A549 (cell line): ENCODE results near the gene CHRD. TPM values are rescaled to one million over a fixed set of nuclear protein-coding genes. Genes with fewer than 3 reads are reported as not detected.

ENCODE experiments used
- ATAC-seq, 2 experiments: fragments of 200-7000 bp in 1 of 2; fragments of >200 bp in 1 of 2; cut with Nextera tagmentation in 1 of 2; cut with Tn5 transposase in 1 of 2; 3 replicates each; pipeline versions ENCODE4 v1.8.0 to v1.9.1; 2018 to 2020; ENCODE audit warnings: mild to moderate bottlenecking in 1 of 2, moderate library complexity in 1 of 2
- CTCF ChIA-PET: fragments of 300-600 bp; sonication (Branson Sonifier 250); formaldehyde crosslinking; extraction: SDS; loops from one replicate; lab custom pipeline; 2021; ENCODE audit warnings: antibody characterized with exemption, inconsistent platforms; lab: Yijun Ruan, JAX
- POLR2A ChIA-PET: fragments of 350-600 bp; formaldehyde crosslinking; extraction: SDS; loops from one replicate; lab custom pipeline; 2021; ENCODE audit warnings: antibody characterized with exemption, inconsistent platforms; lab: Yijun Ruan, JAX
- DNase-seq, 2 experiments: peaks; one replicate each; pipeline versions ENCODE4 v3.0.0 to v3.0.0-alpha.2; 2011 to 2016; ENCODE audit warnings: low read depth in 1 of 2, low spot score in 1 of 2
- FAIRE-seq: peaks from 2 replicates; lab custom pipeline; 2011; peaks lifted over from hg19 to GRCh38; lab: Jason Lieb, UNC
- H3K27ac ChIP-seq, 2 experiments: fragments of >200 bp; sonication (Bioruptor Twin); formaldehyde crosslinking; 3 replicates each; pipeline ENCODE4 v1.5.1; 2016 to 2017
- H3K4me1 ChIP-seq: fragments of >200 bp; sonication (Bioruptor Twin); formaldehyde crosslinking; 3 replicates; pipeline ENCODE4 v1.6.1; 2016
- H3K4me2 ChIP-seq: fragments of >200 bp; sonication (Bioruptor Twin); formaldehyde crosslinking; 3 replicates; pipeline ENCODE4 v1.6.1; 2016
- H3K4me3 ChIP-seq: fragments of >200 bp; sonication (Bioruptor Twin); formaldehyde crosslinking; 3 replicates; pipeline ENCODE4 v1.5.1; 2016
- H3K9me3 ChIP-seq: fragments of >200 bp; sonication (Bioruptor Twin); formaldehyde crosslinking; 3 replicates; pipeline ENCODE4 v1.6.1; 2016
- BHLHE40 ChIP-seq: IDR thresholded peaks from 2 replicates; pipeline ENCODE4 v1.6.1; 2012; ENCODE audit warnings: low read depth, low read length, inconsistent platforms
- CBX8 ChIP-seq: fragments of 200-600 bp; sonication (generic); IDR thresholded peaks from 2 replicates; pipeline ENCODE4 v1.6.1; 2016
- CEBPB ChIP-seq, 2 experiments: fragments of >200 bp in 1 of 2; sonication (Bioruptor Twin) in 1 of 2; formaldehyde crosslinking in 1 of 2; IDR thresholded peaks; 2 replicates each; pipeline ENCODE4 v1.6.1; 2012 to 2016
- CHD2 ChIP-seq: fragments of 150-350 bp; IDR thresholded peaks from 2 replicates; pipeline ENCODE4 v1.6.1; 2014; ENCODE audit warnings: low read length; ENCODE audit not compliant: partially characterized antibody
- ESRRA ChIP-seq: fragments of 150-350 bp; IDR thresholded peaks from 2 replicates; pipeline ENCODE4 v1.6.1; 2014; ENCODE audit warnings: mild to moderate bottlenecking, low read length, borderline replicate concordance
- FOSL2 ChIP-seq, 2 experiments: fragments of 450-650 bp in 1 of 2; fragments of >200 bp in 1 of 2; sonication (Bioruptor Twin) in 1 of 2; formaldehyde crosslinking; IDR thresholded peaks; 2 replicates each; pipeline versions ENCODE4 v1.5.0 to v1.6.1; 2016 to 2020; ENCODE audit warnings: mild to moderate bottlenecking in 1 of 2, moderate library complexity in 1 of 2
- HDAC2 ChIP-seq: fragments of 200-600 bp; sonication (generic); IDR thresholded peaks from 2 replicates; pipeline ENCODE4 v1.6.1; 2016
- HEYL ChIP-seq: fragments of 250-450 bp; sonication (Bioruptor Pico); IDR thresholded peaks from 2 replicates; pipeline ENCODE4 v1.8.0; 2021; ENCODE audit warnings: mild to moderate bottlenecking, moderate library complexity
- HOXB13 ChIP-seq: fragments of 250-450 bp; sonication (Bioruptor Pico); IDR thresholded peaks from 2 replicates; pipeline ENCODE4 v1.5.0; 2020; ENCODE audit warnings: low read depth, mild to moderate bottlenecking, moderate library complexity
- JUN ChIP-seq, 2 experiments: fragments of >200 bp; sonication (Bioruptor Twin); formaldehyde crosslinking; IDR thresholded peaks; 2 replicates in 1 of 2; 3 replicates in 1 of 2; pipeline ENCODE4 v1.6.1; 2016 to 2017
- KDM1A ChIP-seq: fragments of 200-600 bp; sonication (generic); IDR thresholded peaks from 2 replicates; pipeline ENCODE4 v1.6.1; 2016; ENCODE audit warnings: low read depth, mild to moderate bottlenecking
- KDM5A ChIP-seq: fragments of 200-600 bp; sonication (generic); IDR thresholded peaks from 2 replicates; pipeline ENCODE4 v1.6.1; 2016; ENCODE audit warnings: antibody characterized with exemption, mild to moderate bottlenecking
- MAFK ChIP-seq: fragments of 450-650 bp; IDR thresholded peaks from 2 replicates; pipeline ENCODE4 v1.6.1; 2014; ENCODE audit not compliant: partially characterized antibody
- MAZ ChIP-seq: fragments of 150-350 bp; IDR thresholded peaks from 2 replicates; pipeline ENCODE4 v1.6.1; 2014; ENCODE audit warnings: antibody characterized with exemption, low read depth, low read length, borderline replicate concordance
- PHF8 ChIP-seq: fragments of 200-600 bp; sonication (generic); IDR thresholded peaks from 2 replicates; pipeline ENCODE4 v1.6.1; 2016; ENCODE audit warnings: low read depth, mild to moderate bottlenecking, antibody characterized with exemption, moderate library complexity, borderline replicate concordance
- POLR2A ChIP-seq: IDR thresholded peaks from 2 replicates; pipeline ENCODE4 v1.6.1; 2012; ENCODE audit warnings: mild to moderate bottlenecking, low read length
- RAD21 ChIP-seq, 2 experiments: fragments of >200 bp in 1 of 2; sonication (Bioruptor Twin) in 1 of 2; formaldehyde crosslinking in 1 of 2; IDR thresholded peaks in 1 of 2; conservative IDR thresholded peaks in 1 of 2; 2 replicates in 1 of 2; 3 replicates in 1 of 2; pipeline ENCODE4 v1.6.1; 2012 to 2018; ENCODE audit warnings: inconsistent platforms in 1 of 2
- RARB ChIP-seq: fragments of 250-450 bp; sonication (Bioruptor Pico); IDR thresholded peaks from 2 replicates; pipeline ENCODE4 v1.8.0; 2021; ENCODE audit warnings: mild to moderate bottlenecking, moderate library complexity
- RCOR1 ChIP-seq: fragments of 150-350 bp; IDR thresholded peaks from 2 replicates; pipeline ENCODE4 v1.6.1; 2014; ENCODE audit warnings: antibody characterized with exemption, low read length, low read depth
- RFX5 ChIP-seq: fragments of 450-650 bp; IDR thresholded peaks from 2 replicates; pipeline ENCODE4 v1.7.1; 2014; ENCODE audit warnings: antibody characterized with exemption, mild to moderate bottlenecking, moderate library complexity
- SMC3 ChIP-seq: fragments of >200 bp; sonication (Bioruptor Twin); formaldehyde crosslinking; IDR thresholded peaks from 3 replicates; pipeline ENCODE4 v1.6.1; 2018; ENCODE audit warnings: inconsistent platforms
- ZFP36 ChIP-seq: fragments of 450-650 bp; IDR thresholded peaks from 2 replicates; pipeline ENCODE4 v1.6.1; 2014; ENCODE audit warnings: borderline replicate concordance; ENCODE audit not compliant: partially characterized antibody
- WGBS: methylation state at CpG from one replicate; pipeline ENCODE4 v1.1.6; 2017; ENCODE audit errors: missing lambda C conversion rate; 5-methylcytosine and 5-hydroxymethylcytosine counted together
- polyA plus RNA-seq, 4 experiments: library from polyadenylated mRNA; depleted of rRNA in 3 of 4; stranded (reverse); fragments of >200 nt; fragmentation: RNase III in 1 of 4; extraction: RNeasy Plus Mini Kit Qiagen cat#74134 plus additional on column Dnase treatment in 1 of 4; gene quantifications; 2 replicates in 3 of 4; 3 replicates in 1 of 4; pipeline ENCODE4 v1.2.3, GENCODE V29; 2011 to 2017
- TF ChIP-seq, protein P1 (sequence below): fragments of >200 bp; sonication (Bioruptor Twin); formaldehyde crosslinking; IDR thresholded peaks from 2 replicates; pipeline ENCODE4 v1.6.1; 2016
- TF ChIP-seq, protein P2 (sequence below): fragments of 200-600 bp; sonication (generic); IDR thresholded peaks from 2 replicates; pipeline ENCODE4 v1.6.1; 2016; ENCODE audit warnings: antibody characterized with exemption, mild to moderate bottlenecking, moderate library complexity
- TF ChIP-seq, protein P3 (sequence below): fragments of 150-350 bp; IDR thresholded peaks from 2 replicates; pipeline ENCODE4 v1.6.1; 2014; ENCODE audit warnings: low read depth, mild to moderate bottlenecking, low read length

CHRD gene
- polyA plus RNA-seq, 2 of the 4 experiments (the other 2 are of a cell fraction): 0.13 to 0.19 TPM

DNA sequence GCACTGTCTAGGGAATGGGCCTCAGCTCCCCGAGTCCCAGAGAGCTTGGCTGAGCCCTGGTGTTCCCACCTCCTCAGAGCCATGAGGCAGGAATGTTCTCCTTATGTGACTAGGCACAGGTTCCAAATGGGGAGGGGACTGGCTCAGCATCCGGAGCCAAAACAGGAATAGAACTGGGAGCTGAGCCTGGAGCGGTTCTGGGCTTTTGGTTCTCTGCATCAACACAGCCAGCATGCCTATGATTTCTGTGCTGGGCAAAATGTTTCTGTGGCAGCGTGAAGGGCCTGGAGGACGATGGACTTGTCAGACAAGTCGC, 42.5 kb upstream of the CHRD start, which contains the start of gene FAM131A (continued):
- no peak for TF ChIP-seq HEYL (CRISPR knock-in tag)

DNA sequence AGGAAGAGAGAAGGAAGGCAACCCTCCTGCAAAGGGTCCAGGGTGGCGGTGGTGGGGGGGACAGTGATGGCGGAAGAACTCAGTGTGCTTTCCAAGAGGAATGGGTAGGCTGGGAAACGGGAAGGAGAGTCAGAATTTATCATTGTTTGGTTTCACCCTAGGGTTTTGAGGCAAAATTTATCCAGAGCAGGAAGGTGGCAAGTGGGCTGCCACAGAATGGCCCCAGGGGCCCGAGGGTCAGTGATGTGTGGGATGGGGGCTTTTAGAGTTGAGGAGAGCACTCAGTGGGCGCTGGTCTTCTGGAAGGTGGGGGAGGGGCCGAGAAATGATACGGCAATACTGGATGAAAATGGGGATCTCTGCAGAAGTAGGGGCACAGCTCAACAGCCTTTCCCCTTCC, 41.9 kb upstream of the CHRD start:
- TF ChIP-seq, protein P1, sequence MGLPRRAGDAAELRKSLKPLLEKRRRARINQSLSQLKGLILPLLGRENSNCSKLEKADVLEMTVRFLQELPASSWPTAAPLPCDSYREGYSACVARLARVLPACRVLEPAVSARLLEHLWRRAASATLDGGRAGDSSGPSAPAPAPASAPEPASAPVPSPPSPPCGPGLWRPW: no peak
- TF ChIP-seq, protein P2, sequence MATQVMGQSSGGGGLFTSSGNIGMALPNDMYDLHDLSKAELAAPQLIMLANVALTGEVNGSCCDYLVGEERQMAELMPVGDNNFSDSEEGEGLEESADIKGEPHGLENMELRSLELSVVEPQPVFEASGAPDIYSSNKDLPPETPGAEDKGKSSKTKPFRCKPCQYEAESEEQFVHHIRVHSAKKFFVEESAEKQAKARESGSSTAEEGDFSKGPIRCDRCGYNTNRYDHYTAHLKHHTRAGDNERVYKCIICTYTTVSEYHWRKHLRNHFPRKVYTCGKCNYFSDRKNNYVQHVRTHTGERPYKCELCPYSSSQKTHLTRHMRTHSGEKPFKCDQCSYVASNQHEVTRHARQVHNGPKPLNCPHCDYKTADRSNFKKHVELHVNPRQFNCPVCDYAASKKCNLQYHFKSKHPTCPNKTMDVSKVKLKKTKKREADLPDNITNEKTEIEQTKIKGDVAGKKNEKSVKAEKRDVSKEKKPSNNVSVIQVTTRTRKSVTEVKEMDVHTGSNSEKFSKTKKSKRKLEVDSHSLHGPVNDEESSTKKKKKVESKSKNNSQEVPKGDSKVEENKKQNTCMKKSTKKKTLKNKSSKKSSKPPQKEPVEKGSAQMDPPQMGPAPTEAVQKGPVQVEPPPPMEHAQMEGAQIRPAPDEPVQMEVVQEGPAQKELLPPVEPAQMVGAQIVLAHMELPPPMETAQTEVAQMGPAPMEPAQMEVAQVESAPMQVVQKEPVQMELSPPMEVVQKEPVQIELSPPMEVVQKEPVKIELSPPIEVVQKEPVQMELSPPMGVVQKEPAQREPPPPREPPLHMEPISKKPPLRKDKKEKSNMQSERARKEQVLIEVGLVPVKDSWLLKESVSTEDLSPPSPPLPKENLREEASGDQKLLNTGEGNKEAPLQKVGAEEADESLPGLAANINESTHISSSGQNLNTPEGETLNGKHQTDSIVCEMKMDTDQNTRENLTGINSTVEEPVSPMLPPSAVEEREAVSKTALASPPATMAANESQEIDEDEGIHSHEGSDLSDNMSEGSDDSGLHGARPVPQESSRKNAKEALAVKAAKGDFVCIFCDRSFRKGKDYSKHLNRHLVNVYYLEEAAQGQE: no peak
- TF ChIP-seq JUN (IDR thresholded peaks at IDR 0.05) (no peak), RFX5 (no peak), KDM1A (no peak), ZFP36 (no peak), MAZ (no peak), CBX8 (no peak), PHF8 (no peak), RARB (CRISPR knock-in tag) (no peak), RCOR1 (no peak), ESRRA (no peak), HOXB13 (CRISPR knock-in tag) (no peak), KDM5A (no peak), HDAC2 (no peak), SMC3 (no peak), RAD21 (conservative IDR thresholded peaks at IDR 0.05 in 1 of 2, IDR thresholded peaks at IDR 0.05 in 1 of 2) (no peak)
- Histone ChIP-seq H3K27ac (no peak overlapping the region), H3K4me2 (no peak overlapping the region), H3K4me3 (no peak overlapping the region), H3K9me3 (no peaks in the 10 kb centered on the region), H3K4me1 (peaks cover 34% of the 10 kb centered on the region; the same call in 2 of the 3 replicates)
- ChIA-PET POLR2A (no interaction called here), CTCF (interaction anchor here (1.0 to 2.6 kb wide), 4 partner anchors 11 to 32 kb away, joined by 3 to 9 read pairs (median 6); no protein-coding TSS in a partner anchor)
- ATAC-seq: no peak
- 72% methylated on average over 7 of the region's 7 CpGs for WGBS
- no peak for DNase-seq
- FAIRE-seq: no peak

DNA sequence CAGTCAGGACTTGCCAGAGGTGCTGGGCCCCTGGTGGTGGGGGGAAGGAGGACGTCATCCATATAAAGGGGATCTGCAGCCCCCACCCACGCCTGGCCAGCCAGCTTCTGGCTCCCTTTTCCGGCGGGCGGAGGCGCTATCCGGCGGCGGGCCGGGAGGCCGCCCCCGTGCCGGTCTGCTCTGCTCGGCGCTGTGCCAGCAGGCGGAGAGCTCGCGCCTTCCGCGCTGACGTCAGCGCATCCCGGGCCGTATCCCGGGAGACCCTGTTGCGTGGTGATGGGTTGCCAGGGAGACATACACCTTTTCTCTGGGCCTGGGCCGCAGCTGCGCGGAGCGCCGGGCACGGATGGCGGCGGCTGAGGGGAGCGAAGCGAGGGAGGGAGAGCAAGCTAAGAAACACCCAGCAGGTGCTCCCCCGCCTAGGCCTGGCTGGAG, 41.3 kb upstream of the CHRD start:
- ATAC-seq: no peak
- H3K9me3 ChIP-seq: no peaks in the 10 kb centered on the region
- no peak for DNase-seq
- TF ChIP-seq ZFP36: no peak
- TF ChIP-seq MAFK: no peak
- TF ChIP-seq CEBPB (IDR thresholded peaks at IDR 0.05): no peak
- no peak for TF ChIP-seq FOSL2 (IDR thresholded peaks at IDR 0.05)
- TF ChIP-seq FOSL2 (CRISPR knock-in tag; IDR thresholded peaks at IDR 0.05): no peak
- TF ChIP-seq, protein P3, sequence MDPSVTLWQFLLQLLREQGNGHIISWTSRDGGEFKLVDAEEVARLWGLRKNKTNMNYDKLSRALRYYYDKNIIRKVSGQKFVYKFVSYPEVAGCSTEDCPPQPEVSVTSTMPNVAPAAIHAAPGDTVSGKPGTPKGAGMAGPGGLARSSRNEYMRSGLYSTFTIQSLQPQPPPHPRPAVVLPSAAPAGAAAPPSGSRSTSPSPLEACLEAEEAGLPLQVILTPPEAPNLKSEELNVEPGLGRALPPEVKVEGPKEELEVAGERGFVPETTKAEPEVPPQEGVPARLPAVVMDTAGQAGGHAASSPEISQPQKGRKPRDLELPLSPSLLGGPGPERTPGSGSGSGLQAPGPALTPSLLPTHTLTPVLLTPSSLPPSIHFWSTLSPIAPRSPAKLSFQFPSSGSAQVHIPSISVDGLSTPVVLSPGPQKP: no peak
- no peak for TF ChIP-seq CHD2
- no peak for TF ChIP-seq RCOR1
- no peak for TF ChIP-seq POLR2A
- no peak for TF ChIP-seq HOXB13 (CRISPR knock-in tag)
- TF ChIP-seq BHLHE40: no peak
- WGBS: 99% methylated on average over 15 of the region's 37 CpGs
- ChIA-PET CTCF (interaction anchor here (0.9 to 2.6 kb wide), 2 partner anchors 10 to 17 kb away, joined by 7 to 9 read pairs; no protein-coding TSS in a partner anchor), POLR2A (no interaction called here)
- H3K4me3 ChIP-seq: no peak overlapping the region
- FAIRE-seq: no peak
- H3K4me2 ChIP-seq: no peak overlapping the region
- H3K4me1 ChIP-seq: peaks cover 28% of the 10 kb centered on the region; the same call in 2 of the 3 replicates
- no peak overlapping the region for H3K27ac ChIP-seq
